ENCODE data around the gene AMACR. TPM values are rescaled to one million over a fixed set of nuclear protein-coding genes. Genes with fewer than 3 reads are reported as not detected.

The AMACR gene
- total and polyA plus RNA-seq, 2 of the 13 experiments (the other 11 are each of a cell fraction or from before 2014, with no cell fraction given), result 8.9 to 19.7 TPM

DNA sequence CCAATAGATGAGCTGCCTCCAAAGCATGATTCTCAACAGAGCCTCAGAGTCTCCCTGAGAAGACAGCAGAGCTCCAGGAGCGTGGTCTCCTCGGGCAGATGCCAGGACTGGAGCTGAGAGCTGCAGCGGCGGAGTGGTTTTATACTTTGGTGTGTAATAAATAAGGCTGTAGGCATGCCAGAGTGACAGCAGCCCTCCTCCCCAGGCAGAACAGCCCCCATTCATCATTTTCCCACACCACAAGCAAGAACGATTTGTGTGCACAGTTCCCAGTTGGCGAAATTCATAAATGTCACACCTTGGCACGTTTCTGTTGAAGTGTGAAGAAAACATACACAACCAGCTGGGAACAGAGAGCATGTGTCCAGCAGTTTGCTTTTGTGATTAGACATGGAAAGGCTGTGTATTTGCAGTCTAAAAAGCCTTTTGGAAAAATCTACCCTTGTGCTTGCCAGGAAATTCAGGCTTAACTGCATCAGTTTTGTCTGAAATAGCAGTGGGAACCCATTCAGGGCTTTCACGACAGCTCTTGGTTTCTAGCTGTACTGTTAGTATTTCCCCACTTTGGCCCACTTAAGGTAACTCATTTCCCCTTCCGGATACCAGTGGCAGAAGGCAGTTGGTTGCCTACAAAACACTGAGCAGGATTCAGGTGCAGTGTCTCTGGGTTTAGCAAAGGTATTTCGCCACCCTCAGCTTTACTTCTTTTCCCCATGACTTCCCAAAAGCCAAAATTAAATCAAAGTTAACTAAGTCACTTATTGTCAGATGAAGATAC lies 35.4 kb upstream of the AMACR start, which contains the start of gene C1QTNF3:
Gene C1QTNF3, minus strand, starts transcription at position 115 of the 778 bp plus-strand sequence. Its CDS starts 88 bp downstream, at position 27.
- intact Hi-C loops (cut with micrococcal nuclease; ENCODE audit: unreplicated experiment) (no loop called here), in situ Hi-C loops (cut with HindIII; ENCODE audit: extremely low pct_ligation_motif_present, low pct_unique_long_range_greater_than_20kb) (no loop called here)
- ATAC-seq (no peak), DNase-seq (ENCODE audit: low spot score) (no peak), FAIRE-seq (no peak)
- no TSS peak for BruUV-seq (replicated peaks)
- no peaks in the 10 kb centered on the region for H3K27me3 ChIP-seq (ENCODE audit: control insufficient read depth in 1 of 2, insufficient read depth in 2 of 2, low read length in 2 of 2)
- H3K36me3 ChIP-seq (replicated peaks in 1 of 2; ENCODE audit: control insufficient read depth in 1 of 2, insufficient read depth in 2 of 2, low read length in 2 of 2), result no peaks in the 10 kb centered on the region
- ChIA-PET POLR2A (no interaction called here), CTCF (ENCODE audit: low intra/inter-chr PET ratio, low total read pairs) (no interaction called here)
- no peaks in the 10 kb centered on the region for H3K9me3 ChIP-seq (ENCODE audit: low read length)
- H3K27ac ChIP-seq (ENCODE audit: extremely low read length, insufficient read depth, low read length), result no peak within 1 kb of the TSS
- no peak within 1 kb of the TSS for H3K4me3 ChIP-seq (replicated peaks in 1 of 3; ENCODE audit: insufficient read depth in 1 of 3, low read depth in 2 of 3, low read length in 3 of 3)
- no peaks in the 10 kb centered on the region for H3K79me2 ChIP-seq (ENCODE audit: insufficient read depth, low read length)
- no peaks in the 10 kb centered on the region for H4K20me1 ChIP-seq (ENCODE audit: insufficient read depth, low read length)
- no peak for TF ChIP-seq MIER3 (CRISPR knock-in tag; IDR thresholded peaks at IDR 0.05; ENCODE audit: borderline replicate concordance)
- no peak for TF ChIP-seq SIN3A (IDR thresholded peaks at IDR 0.05; ENCODE audit: borderline replicate concordance, low read depth, low read length)
- TF ChIP-seq, protein P1, sequence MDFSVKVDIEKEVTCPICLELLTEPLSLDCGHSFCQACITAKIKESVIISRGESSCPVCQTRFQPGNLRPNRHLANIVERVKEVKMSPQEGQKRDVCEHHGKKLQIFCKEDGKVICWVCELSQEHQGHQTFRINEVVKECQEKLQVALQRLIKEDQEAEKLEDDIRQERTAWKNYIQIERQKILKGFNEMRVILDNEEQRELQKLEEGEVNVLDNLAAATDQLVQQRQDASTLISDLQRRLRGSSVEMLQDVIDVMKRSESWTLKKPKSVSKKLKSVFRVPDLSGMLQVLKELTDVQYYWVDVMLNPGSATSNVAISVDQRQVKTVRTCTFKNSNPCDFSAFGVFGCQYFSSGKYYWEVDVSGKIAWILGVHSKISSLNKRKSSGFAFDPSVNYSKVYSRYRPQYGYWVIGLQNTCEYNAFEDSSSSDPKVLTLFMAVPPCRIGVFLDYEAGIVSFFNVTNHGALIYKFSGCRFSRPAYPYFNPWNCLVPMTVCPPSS (IDR thresholded peaks at IDR 0.05), result no peak
- no peak for TF ChIP-seq ZSCAN20 (CRISPR knock-in tag; IDR thresholded peaks at IDR 0.05; ENCODE audit: borderline replicate concordance)
- TF ChIP-seq ZNF629 (CRISPR knock-in tag; conservative IDR thresholded peaks at IDR 0.05), result no peak
- TF ChIP-seq ZNF280B (CRISPR knock-in tag; IDR thresholded peaks at IDR 0.05; ENCODE audit: borderline replicate concordance), result no peak
- no peak for TF ChIP-seq ZNF749 (CRISPR knock-in tag; IDR thresholded peaks at IDR 0.05; ENCODE audit: borderline replicate concordance)
- TF ChIP-seq KDM5B (CRISPR knock-in tag; IDR thresholded peaks at IDR 0.05; ENCODE audit: borderline replicate concordance), result no peak
- no peak for TF ChIP-seq ZNF232 (CRISPR knock-in tag; IDR thresholded peaks at IDR 0.05; ENCODE audit: borderline replicate concordance)
- no peak for TF ChIP-seq ZNF460 (CRISPR knock-in tag; IDR thresholded peaks at IDR 0.05; ENCODE audit: borderline replicate concordance)
- TF ChIP-seq AKNA (CRISPR knock-in tag; IDR thresholded peaks at IDR 0.05; ENCODE audit: borderline replicate concordance), result no peak
- no peak for TF ChIP-seq KAT7 (CRISPR knock-in tag; IDR thresholded peaks at IDR 0.05; ENCODE audit: borderline replicate concordance)
- no peak within 1 kb of the TSS for H3K9ac ChIP-seq (ENCODE audit: insufficient read depth, low read depth, low read length)
- no peak within 1 kb of the TSS for H3K4me2 ChIP-seq (ENCODE audit: low read depth, low read length)
- peaks cover 32% of the 10 kb centered on the region for H3K4me1 ChIP-seq (ENCODE audit: insufficient read depth, low read length)
- 95% methylated on average over 10 of the region's 10 CpGs for WGBS (ENCODE audit: low lambda C conversion rate)
- H2AFZ ChIP-seq (ENCODE audit: low read length), result no peak within 1 kb of the TSS
